ENCODE results near the gene DUSP11.

DUSP11 gene

GRCh38 chr2:73823916-73824523 is 44.1 kb upstream of the DUSP11 start:
- no peak overlapping the region for H3K4me3 ChIP-seq (ENCODE audit: low read length)
- peak; percentile 87 for DNase-seq (ENCODE audit: low read depth)

GRCh38 chr2:73823416-73823815 is 43.5 kb upstream of the DUSP11 start:
- TF ChIP-seq CTCF (conservative IDR thresholded peaks at IDR 0.05; ENCODE audit: low read length): no peak
- no peak for DNase-seq (ENCODE audit: low read depth)
- no peak overlapping the region for H3K4me3 ChIP-seq (ENCODE audit: low read length)

More at GRCh38 chr2:73823916-73824523, 44.1 kb upstream of the DUSP11 start:
- TF ChIP-seq CTCF (conservative IDR thresholded peaks at IDR 0.05; ENCODE audit: low read length): peak; percentile 97

- no peak overlapping the region for H3K4me3 ChIP-seq (ENCODE audit: low read length)
- DNase-seq (ENCODE audit: low read depth): no peak
- no peak for TF ChIP-seq CTCF (conservative IDR thresholded peaks at IDR 0.05; ENCODE audit: low read length)
Measured at GRCh38 chr2:73822991-73823390, 43.1 kb upstream of the DUSP11 start.

- DNase-seq (ENCODE audit: low read depth): no peak
- H3K4me3 ChIP-seq (ENCODE audit: low read length): no peak overlapping the region
- no peak for TF ChIP-seq CTCF (conservative IDR thresholded peaks at IDR 0.05; ENCODE audit: low read length)
Measured at GRCh38 chr2:73822276-73822675, 42.4 kb upstream of the DUSP11 start.

GRCh38 chr2:73821669-73822068 is 41.8 kb upstream of the DUSP11 start:
- no peak overlapping the region for H3K4me3 ChIP-seq (ENCODE audit: low read length)
- no peak for TF ChIP-seq CTCF (conservative IDR thresholded peaks at IDR 0.05; ENCODE audit: low read length)
- no peak for DNase-seq (ENCODE audit: low read depth)

- no peak for DNase-seq (ENCODE audit: low read depth)
- H3K4me3 ChIP-seq (ENCODE audit: low read length): no peak overlapping the region
- TF ChIP-seq CTCF (conservative IDR thresholded peaks at IDR 0.05; ENCODE audit: low read length): no peak
Measured at GRCh38 chr2:73821227-73821626, 41.3 kb upstream of the DUSP11 start.

- no peak for TF ChIP-seq CTCF (conservative IDR thresholded peaks at IDR 0.05; ENCODE audit: low read length)
- DNase-seq (ENCODE audit: low read depth): no peak
Measured at GRCh38 chr2:73818296-73818695, 38.4 kb upstream of the DUSP11 start.

More at GRCh38 chr2:73818296-73818695, 38.4 kb upstream of the DUSP11 start:
- no peak overlapping the region for H3K4me3 ChIP-seq (ENCODE audit: low read length)

All from AG10803 (cell line).